Mucosa of rectum (tissue), 2 donors: ENCODE data around the gene ITGB5.
"Not testable (repeated sequence)": the region's sequence is repeated elsewhere in the genome, so short reads cannot be mapped to it uniquely, and the experiment has no call there.

Source experiments
- H3K27ac ChIP-seq, 2 donors: one replicate each; pipeline ENCODE4 v1.7.0; 2013; ENCODE audit warnings: inconsistent platforms in 2 of 2, low read depth in 2 of 2, low read length in 2 of 2
- H3K27me3 ChIP-seq, 2 donors: one replicate each; pipeline ENCODE4 v1.7.0; 2013; ENCODE audit warnings: low read length in 2 of 2; ENCODE audit not compliant: control insufficient read depth in 2 of 2, insufficient read depth in 2 of 2
- H3K36me3 ChIP-seq, 2 donors: one replicate each; pipeline ENCODE4 v1.7.0; 2013; ENCODE audit warnings: low read length in 2 of 2; ENCODE audit not compliant: control insufficient read depth in 2 of 2, insufficient read depth in 2 of 2
- H3K4me1 ChIP-seq, 2 donors: one replicate each; pipeline ENCODE4 v1.7.0; 2013; ENCODE audit warnings: low read length in 2 of 2, mild to moderate bottlenecking in 1 of 2; ENCODE audit not compliant: control insufficient read depth in 2 of 2, insufficient read depth in 2 of 2
- H3K4me3 ChIP-seq, 2 donors: one replicate each; pipeline ENCODE4 v1.7.0; 2013; ENCODE audit warnings: low read length in 2 of 2
- H3K9ac ChIP-seq, 2 donors: one replicate each; pipeline ENCODE4 v1.7.0; 2013; ENCODE audit warnings: low read length in 2 of 2, low read depth in 1 of 2, mild to moderate bottlenecking in 1 of 2
- H3K9me3 ChIP-seq, 2 donors: one replicate each; pipeline ENCODE4 v1.7.0; 2013; ENCODE audit warnings: low read length in 2 of 2; ENCODE audit not compliant: control insufficient read depth in 2 of 2
- donor health status: healthy.
- donor health status: Normal muscosa, but diverticular disease.

Gene ITGB5

GRCh38 chr3:124829178-124829818, 57.9 kb downstream of the ITGB5 start:
- Histone ChIP-seq H3K4me1 (peaks cover 5 to 8% of the 10 kb centered on the region in 2 donors), H3K9me3 (no peaks in the 10 kb centered on the region), H3K27me3 (no peaks in the 10 kb centered on the region), H3K27ac (peak overlapping the region; percentile 35 to 43), H3K9ac (no peak overlapping the region), H3K4me3 (no peak overlapping the region), H3K36me3 (no peaks in the 10 kb centered on the region)

- H3K27ac ChIP-seq = peak overlapping the region in 1 of 2 donors; percentile 40
- H3K4me3 ChIP-seq, H3K9ac ChIP-seq, H3K27me3 ChIP-seq, H3K9me3 ChIP-seq, H3K4me1 ChIP-seq, H3K36me3 ChIP-seq: not testable (repeated sequence)
Measured at GRCh38 chr3:124827476-124828206, 59.5 kb downstream of the ITGB5 start.

- Histone ChIP-seq H3K9ac (no peak overlapping the region), H3K4me3 (no peak overlapping the region), H3K27me3 (no peaks in the 10 kb centered on the region), H3K36me3 (no peaks in the 10 kb centered on the region), H3K9me3 (no peaks in the 10 kb centered on the region), H3K4me1 (no peaks in the 10 kb centered on the region), H3K27ac (peak overlapping the region; percentile 5 to 40)
Measured at GRCh38 chr3:124826703-124827102, 60.5 kb downstream of the ITGB5 start.

- peaks cover 0 to 5% of the 10 kb centered on the region in 2 donors for H3K36me3 ChIP-seq
Measured at GRCh38 chr3:124824286-124824915, 62.8 kb downstream of the ITGB5 start.

GRCh38 chr3:124823648-124824047, 63.5 kb downstream of the ITGB5 start:
- Histone ChIP-seq H3K36me3 (peaks cover 0 to 5% of the 10 kb centered on the region in 2 donors), H3K9ac (no peak overlapping the region), H3K4me3 (no peak overlapping the region), H3K9me3 (no peaks in the 10 kb centered on the region), H3K4me1 (peaks cover 0 to 4% of the 10 kb centered on the region in 2 donors), H3K27me3 (no peaks in the 10 kb centered on the region), H3K27ac (no peak overlapping the region)

More at GRCh38 chr3:124824286-124824915, 62.8 kb downstream of the ITGB5 start:
- Histone ChIP-seq H3K4me3 (no peak overlapping the region), H3K9me3 (no peaks in the 10 kb centered on the region), H3K27ac (no peak overlapping the region), H3K4me1 (no peaks in the 10 kb centered on the region), H3K27me3 (no peaks in the 10 kb centered on the region), H3K9ac (no peak overlapping the region)

- H3K9me3 ChIP-seq = no peaks in the 10 kb centered on the region
- no peak overlapping the region for H3K27ac ChIP-seq
- peaks cover 0 to 4% of the 10 kb centered on the region in 2 donors for H3K4me1 ChIP-seq
- H3K36me3 ChIP-seq = peaks cover 0 to 5% of the 10 kb centered on the region in 2 donors
- no peak overlapping the region for H3K4me3 ChIP-seq
- H3K9ac ChIP-seq = no peak overlapping the region
- no peaks in the 10 kb centered on the region for H3K27me3 ChIP-seq
Measured at GRCh38 chr3:124823206-124823605, 64.0 kb downstream of the ITGB5 start.

- Histone ChIP-seq H3K9ac (no peak overlapping the region), H3K36me3 (peaks cover 3 to 9% of the 10 kb centered on the region in 2 donors), H3K4me1 (peaks cover under 1 to 4% of the 10 kb centered on the region in 2 donors)
Measured at GRCh38 chr3:124821356-124821755, 65.8 kb downstream of the ITGB5 start.

GRCh38 chr3:124818398-124819091, 68.6 kb downstream of the ITGB5 start:
- peaks cover 3 to 9% of the 10 kb centered on the region in 2 donors for H3K36me3 ChIP-seq
- no peaks in the 10 kb centered on the region for H3K9me3 ChIP-seq
- no peaks in the 10 kb centered on the region for H3K27me3 ChIP-seq
- H3K27ac ChIP-seq = no peak overlapping the region
- no peak overlapping the region for H3K9ac ChIP-seq
- H3K4me3 ChIP-seq = no peak overlapping the region
- H3K4me1 ChIP-seq = peaks cover 21 to 24% of the 10 kb centered on the region in 2 donors

More at GRCh38 chr3:124821356-124821755, 65.8 kb downstream of the ITGB5 start:
- Histone ChIP-seq H3K27me3 (no peaks in the 10 kb centered on the region), H3K27ac (no peak overlapping the region), H3K9me3 (no peaks in the 10 kb centered on the region), H3K4me3 (no peak overlapping the region)

GRCh38 chr3:124817079-124817478, 70.1 kb downstream of the ITGB5 start:
- no peaks in the 10 kb centered on the region for H3K27me3 ChIP-seq
- no peak overlapping the region for H3K4me3 ChIP-seq
- H3K9ac ChIP-seq = no peak overlapping the region
- H3K27ac ChIP-seq = no peak overlapping the region
- peaks cover 33 to 39% of the 10 kb centered on the region in 2 donors for H3K4me1 ChIP-seq
- peaks cover 3 to 9% of the 10 kb centered on the region in 2 donors for H3K36me3 ChIP-seq
- no peaks in the 10 kb centered on the region for H3K9me3 ChIP-seq
